Adrenal gland (tissue), 12 donors: Measurements from ENCODE around the gene SMIM29. TPM values are rescaled to one million over a fixed set of nuclear protein-coding genes. Genes with fewer than 3 reads are reported as not detected.

Experiments
- DNase-seq, 7 donors: peaks; one replicate each; pipeline ENCODE4 v3.0.0-alpha.2; 2019 to 2020
- H3K27ac ChIP-seq, 5 donors: fragments of 200-600 bp; sonication (generic) in 4 of 5; 1 replicate in 3 of 5; 2 replicates in 2 of 5; pipeline versions ENCODE4 v1.5.1 to v1.8.0; 2016 to 2020; ENCODE audit warnings: mild to moderate bottlenecking in 1 of 5
- H3K27me3 ChIP-seq: fragments of 200-600 bp; 2 replicates; pipeline ENCODE4 v1.8.0; 2021
- H3K36me3 ChIP-seq, 2 donors: fragments of 200-600 bp; replicated peaks in 1 of 2; 1 replicate in 1 of 2; 2 replicates in 1 of 2; pipeline versions ENCODE4 v1.5.1 to v1.8.0; 2018 to 2022
- H3K4me1 ChIP-seq, 2 donors: fragments of 200-600 bp; replicated peaks in 1 of 2; 1 replicate in 1 of 2; 2 replicates in 1 of 2; pipeline versions ENCODE4 v1.5.1 to v1.8.0; 2018 to 2021
- H3K4me3 ChIP-seq, 4 donors: fragments of 200-600 bp; sonication (generic) in 3 of 4; one replicate each; pipeline ENCODE4 v1.5.1; 2016 to 2018
- H3K9me3 ChIP-seq, 3 donors: fragments of 200-600 bp; sonication (generic) in 1 of 3; replicated peaks in 1 of 3; 1 replicate in 2 of 3; 2 replicates in 1 of 3; pipeline versions ENCODE4 v1.5.1 to v1.8.0; 2016 to 2021
- POLR2A ChIP-seq, 2 donors: fragments of 450-650 bp; IDR thresholded peaks; one replicate each; pipeline ENCODE4 v1.6.1; 2017; ENCODE audit warnings: antibody characterized with exemption in 2 of 2, mild to moderate bottlenecking in 2 of 2, moderate library complexity in 1 of 2
- WGBS, 4 donors: extraction: QIAGEN DNeasy Blood & Tissue Kit in 2 of 4; methylation state at CpG; one replicate each; pipeline versions ENCODE4 v1.1.5 to v1.1.7; 2013 to 2017; 5-methylcytosine and 5-hydroxymethylcytosine counted together
- intact Hi-C, 2 donors: fragments of 100-400 bp; cut with DNase I; formaldehyde crosslinking; loops; one replicate each; pipeline versions ENCODE4 v1.14.1 to v1.15.0; 2022 to 2023
- polyA plus RNA-seq, 3 donors: library from polyadenylated mRNA; stranded (reverse); fragments of 200-250 nt in 2 of 3; fragments of 350-450 nt in 1 of 3; fragmentation: Illumina TruSeq in 1 of 3; extraction: RNeasy Lipid Tissue Mini Kit (QIAGEN cat#74804) in 1 of 3; gene quantifications; one replicate each; pipeline ENCODE4 v1.2.3, GENCODE V29; 2013 to 2014
- total RNA-seq, 9 donors: library from RNA; depleted of rRNA in 4 of 9; stranded (reverse); fragments of >200 nt in 4 of 9; fragments of 120-200 nt in 1 of 9; fragmentation: NEBNext Ultra II Directional in 1 of 9; extraction: Animal tissue kit (Norgen Biotek cat#: 25700) in 1 of 9; gene quantifications; one replicate each; pipeline versions ENCODE4 v1.1.0 to v1.2.4, GENCODE V29; 2013 to 2023
- TF ChIP-seq, protein P1 (sequence below), 6 experiments: fragments of 450-650 bp in 4 of 6; fragments of 200-600 bp in 2 of 6; sonication (generic) in 1 of 6; IDR thresholded peaks; 1 replicate in 5 of 6; 2 replicates in 1 of 6; pipeline versions ENCODE4 v1.5.1 to v1.8.0; 2016 to 2021; ENCODE audit warnings: antibody characterized with exemption in 6 of 6, mild to moderate bottlenecking in 2 of 6, moderate library complexity in 1 of 6
- donor health status: healthy with polysubstance abuse.
- donor health status: Bipolar disorder and iron deficiency.
- donor health status: DM: yes; HTN: yes; CAD: no.
- donor health status: DM: no; HTN: no; CAD: no.
- donor health status: DM: no; HTN: no; CAD: no.
- donor health status: DM: yes; HTN: yes; CAD: no.

The SMIM29 gene
- total and polyA plus RNA-seq, 12 donors, result 9.7 to 122 (median 33.2) TPM

DNA sequence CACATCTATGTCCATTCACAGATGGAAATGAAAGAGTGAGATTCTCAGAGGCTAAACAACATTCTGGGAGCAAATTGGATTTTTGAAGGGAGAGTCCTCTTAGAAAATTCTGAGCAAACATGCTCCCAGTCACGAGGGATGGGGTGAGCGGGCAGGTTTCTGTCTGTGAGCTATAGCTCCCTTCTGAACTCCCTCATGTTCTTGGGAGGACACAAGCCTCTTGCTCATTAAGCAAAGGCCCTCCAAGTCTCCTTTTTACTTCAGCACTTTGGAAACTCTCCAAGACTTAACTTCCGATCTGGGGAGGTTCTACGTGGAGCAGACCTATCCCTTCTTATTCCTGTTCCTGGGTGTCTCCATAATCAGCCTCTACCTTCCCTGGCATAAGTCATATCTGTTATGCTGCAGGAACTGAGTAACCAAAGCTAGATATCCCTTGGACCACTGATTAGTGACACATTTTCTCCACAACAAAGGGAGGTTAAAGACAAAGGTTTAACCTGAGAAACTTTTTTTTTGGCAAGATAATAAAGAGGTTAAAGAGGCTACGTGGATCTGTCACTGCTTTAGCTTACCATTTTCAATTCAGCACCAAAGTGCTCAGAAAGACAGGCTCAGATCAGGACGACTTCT lies 33.0 kb upstream of the SMIM29 start:
- Histone ChIP-seq H3K27ac (no peak overlapping the region), H3K4me1 (peaks cover 0 to 18% of the 10 kb centered on the region in 2 donors), H3K4me3 (no peak overlapping the region), H3K36me3 (no peaks in the 10 kb centered on the region), H3K27me3 (no peaks in the 10 kb centered on the region), H3K9me3 (no peaks in the 10 kb centered on the region)
- intact Hi-C loops, result no loop called here
- TF ChIP-seq, protein P1, sequence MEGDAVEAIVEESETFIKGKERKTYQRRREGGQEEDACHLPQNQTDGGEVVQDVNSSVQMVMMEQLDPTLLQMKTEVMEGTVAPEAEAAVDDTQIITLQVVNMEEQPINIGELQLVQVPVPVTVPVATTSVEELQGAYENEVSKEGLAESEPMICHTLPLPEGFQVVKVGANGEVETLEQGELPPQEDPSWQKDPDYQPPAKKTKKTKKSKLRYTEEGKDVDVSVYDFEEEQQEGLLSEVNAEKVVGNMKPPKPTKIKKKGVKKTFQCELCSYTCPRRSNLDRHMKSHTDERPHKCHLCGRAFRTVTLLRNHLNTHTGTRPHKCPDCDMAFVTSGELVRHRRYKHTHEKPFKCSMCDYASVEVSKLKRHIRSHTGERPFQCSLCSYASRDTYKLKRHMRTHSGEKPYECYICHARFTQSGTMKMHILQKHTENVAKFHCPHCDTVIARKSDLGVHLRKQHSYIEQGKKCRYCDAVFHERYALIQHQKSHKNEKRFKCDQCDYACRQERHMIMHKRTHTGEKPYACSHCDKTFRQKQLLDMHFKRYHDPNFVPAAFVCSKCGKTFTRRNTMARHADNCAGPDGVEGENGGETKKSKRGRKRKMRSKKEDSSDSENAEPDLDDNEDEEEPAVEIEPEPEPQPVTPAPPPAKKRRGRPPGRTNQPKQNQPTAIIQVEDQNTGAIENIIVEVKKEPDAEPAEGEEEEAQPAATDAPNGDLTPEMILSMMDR (IDR thresholded peaks at IDR 0.05), result no peak
- TF ChIP-seq POLR2A (IDR thresholded peaks at IDR 0.05), result no peak
- DNase-seq, result no peak
- 73 to 86% (median 84%) methylated on average over 6 of the region's 6 CpGs for WGBS, 4 donors

DNA sequence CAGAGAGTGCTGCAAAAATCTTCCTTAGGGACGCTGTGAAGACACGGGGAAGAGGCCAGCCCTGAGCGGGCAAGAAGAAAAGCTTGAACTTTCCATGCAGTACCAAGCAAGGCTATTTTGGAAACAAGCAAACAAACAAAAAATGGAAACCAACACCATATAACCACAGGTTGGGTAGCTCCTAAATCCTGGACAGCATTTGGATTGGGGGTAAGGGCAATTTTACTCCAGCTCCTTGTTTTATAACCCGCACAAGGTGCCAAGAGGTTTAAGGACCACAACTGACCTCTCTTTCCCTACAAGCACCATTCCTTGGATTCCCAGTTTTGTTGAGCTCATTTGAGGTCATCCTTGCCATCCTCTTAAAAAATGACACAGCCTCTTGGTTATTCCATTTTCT lies 31.4 kb upstream of the SMIM29 start:
- no peaks in the 10 kb centered on the region for H3K36me3 ChIP-seq
- no peak overlapping the region for H3K27ac ChIP-seq
- no peaks in the 10 kb centered on the region for H3K9me3 ChIP-seq
- no peak for DNase-seq
- intact Hi-C loops, result no loop called here
- H3K4me1 ChIP-seq, result peaks cover 0 to 11% of the 10 kb centered on the region in 2 donors
- 93 to 95% (median 95%) methylated on average over 4 of the region's 4 CpGs for WGBS, 4 donors
- H3K27me3 ChIP-seq, result no peaks in the 10 kb centered on the region
- TF ChIP-seq, protein P1 (IDR thresholded peaks at IDR 0.05), result no peak
- no peak for TF ChIP-seq POLR2A (IDR thresholded peaks at IDR 0.05)
- no peak overlapping the region for H3K4me3 ChIP-seq

DNA sequence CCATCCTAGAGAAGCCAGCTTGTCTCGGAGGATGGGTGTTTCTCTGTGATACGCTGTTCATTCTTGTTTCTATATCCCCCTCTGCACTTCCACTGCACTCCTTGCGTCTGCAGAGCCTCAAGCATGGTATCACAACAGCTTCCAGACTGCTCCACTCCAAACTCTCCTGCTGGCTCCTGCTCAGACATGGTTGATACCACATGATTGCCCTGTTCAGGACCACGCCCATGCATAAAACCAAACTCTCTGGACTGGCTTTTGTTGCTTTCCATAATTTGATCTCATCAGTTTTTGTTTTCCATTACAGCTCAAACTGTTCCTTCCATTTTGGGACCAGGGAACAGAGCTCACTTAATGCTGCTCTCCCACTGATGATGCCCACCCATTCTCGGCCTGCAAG lies 30.0 kb upstream of the SMIM29 start:
- peaks cover 0 to under 1% of the 10 kb centered on the region in 2 donors for H3K4me1 ChIP-seq
- WGBS, 4 donors, result 88 to 99% (median 95%) methylated on average over 5 of the region's 5 CpGs
- no peaks in the 10 kb centered on the region for H3K36me3 ChIP-seq
- H3K9me3 ChIP-seq, result no peaks in the 10 kb centered on the region
- intact Hi-C loops, result no loop called here
- H3K27ac ChIP-seq, result no peak overlapping the region
- DNase-seq, result no peak
- H3K27me3 ChIP-seq, result no peaks in the 10 kb centered on the region
- no peak for TF ChIP-seq POLR2A (IDR thresholded peaks at IDR 0.05)
- TF ChIP-seq, protein P1 (IDR thresholded peaks at IDR 0.05), result no peak
- no peak overlapping the region for H3K4me3 ChIP-seq

DNA sequence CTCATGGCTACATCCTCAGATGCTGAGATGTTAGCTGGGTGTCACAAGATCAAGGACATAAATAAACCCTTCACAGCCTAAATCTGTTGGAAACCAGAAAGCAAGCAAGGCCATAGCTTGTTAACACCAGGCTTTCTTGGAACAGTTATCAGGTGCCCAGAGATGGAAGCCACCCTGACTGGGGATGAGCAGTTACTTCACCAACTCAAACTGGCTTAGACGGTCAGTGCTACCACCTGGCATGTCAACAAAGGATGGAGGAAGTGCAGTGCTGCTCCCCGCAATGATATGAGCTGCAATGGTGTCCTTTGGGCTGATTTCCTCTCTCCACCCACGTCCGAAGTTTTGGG lies 28.9 kb upstream of the SMIM29 start:
- no peaks in the 10 kb centered on the region for H3K9me3 ChIP-seq
- H3K4me3 ChIP-seq, result no peak overlapping the region
- no peak for DNase-seq
- peaks cover 0 to 6% of the 10 kb centered on the region in 2 donors for H3K4me1 ChIP-seq
- no peaks in the 10 kb centered on the region for H3K36me3 ChIP-seq
- no peaks in the 10 kb centered on the region for H3K27me3 ChIP-seq
- intact Hi-C loops, result no loop called here
- no peak for TF ChIP-seq POLR2A (IDR thresholded peaks at IDR 0.05)
- TF ChIP-seq, protein P1 (IDR thresholded peaks at IDR 0.05), result no peak
- WGBS, 4 donors, result 93 to 95% (median 94%) methylated on average over 4 of the region's 4 CpGs
- H3K27ac ChIP-seq, result no peak overlapping the region
